CD4-positive, alpha-beta T cell treated with Interleukin-4 for 1 hour (primary cell): ENCODE measurements around the gene COL4A1.

ENCODE experiments used
- DNase-seq, 2 donors: peaks; one replicate each; pipeline ENCODE4 v3.0.0-alpha.2; 2020 to 2022

COL4A1 gene

DNA sequence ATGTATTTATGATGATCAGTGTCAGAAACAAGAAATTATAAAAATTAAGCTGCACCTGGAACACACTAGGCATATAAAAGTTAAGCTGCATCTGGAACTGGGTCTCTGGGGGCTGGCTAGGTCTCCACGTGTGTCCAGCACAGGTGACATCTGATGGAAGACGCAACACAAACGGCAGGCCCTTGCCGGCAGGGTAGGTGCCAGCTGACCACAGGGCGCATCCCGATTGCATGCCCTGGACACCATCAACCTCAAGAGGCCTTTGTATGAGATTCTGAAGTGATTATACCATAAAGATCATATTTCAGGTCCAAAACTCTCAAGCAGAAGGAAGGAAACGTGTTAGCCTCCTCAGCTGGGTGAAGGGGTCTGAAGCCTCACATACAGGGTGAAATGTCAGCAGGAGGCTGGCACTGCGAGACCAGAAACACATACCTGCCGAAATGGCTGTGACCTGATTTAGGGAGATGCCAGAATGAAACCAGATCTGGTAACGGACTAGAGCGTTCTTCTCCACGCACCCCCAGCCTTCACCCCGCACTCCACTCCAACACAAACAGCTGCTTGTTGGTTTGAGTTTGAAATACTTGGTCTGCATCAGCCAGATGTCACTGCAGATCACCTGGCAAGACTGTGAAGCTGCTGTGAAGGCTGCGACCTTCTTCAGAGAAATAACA is 37.3 kb downstream of the COL4A1 start:
- DNase-seq: no peak

DNA sequence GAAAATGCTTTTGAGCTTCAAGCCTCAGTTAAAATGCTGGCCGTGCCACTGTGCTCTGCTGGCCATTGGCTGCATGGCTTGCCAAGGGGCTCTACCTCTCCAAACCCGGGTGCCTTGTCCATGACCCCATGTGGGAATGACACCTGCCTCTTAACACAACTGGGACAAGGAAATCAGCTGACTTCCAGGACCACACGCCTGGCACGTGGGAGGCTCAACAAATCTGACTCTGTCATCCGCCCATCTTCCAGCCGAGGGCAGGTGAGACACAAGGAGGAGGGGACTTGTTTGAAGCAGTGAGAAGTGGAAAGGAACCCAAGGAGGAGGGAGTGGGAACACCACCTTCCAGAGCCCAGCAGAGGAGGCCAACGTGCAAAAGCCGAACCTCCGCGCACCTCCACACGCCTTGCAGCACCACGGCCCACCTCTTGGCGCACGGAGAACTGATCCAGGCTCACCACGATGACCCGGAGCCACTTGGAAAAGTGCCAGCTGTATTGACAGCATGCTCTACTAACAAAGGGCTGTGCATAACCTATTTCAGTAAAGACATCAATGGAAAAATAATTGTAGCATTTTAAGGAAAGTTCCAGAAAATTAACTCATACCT is 38.3 kb downstream of the COL4A1 start:
- no peak for DNase-seq

DNA sequence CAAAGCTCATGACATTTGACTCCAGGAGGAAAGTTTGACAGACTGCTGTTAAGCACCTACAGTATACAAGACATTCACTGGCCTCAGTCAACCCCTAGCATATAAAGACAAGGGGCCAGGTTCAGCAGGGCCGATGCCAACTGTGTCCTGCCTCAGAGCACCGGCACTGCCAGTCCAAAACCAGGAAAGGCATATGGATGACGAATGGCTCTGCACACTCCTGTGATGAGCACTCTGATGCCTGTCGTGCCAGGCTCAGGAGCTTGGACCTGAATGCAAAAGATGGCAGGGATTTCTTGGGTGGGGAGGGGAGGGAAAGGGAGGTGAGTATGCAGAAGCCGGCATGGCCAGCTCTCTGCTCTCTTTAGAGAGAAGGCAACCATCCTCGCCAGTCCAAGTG is 38.9 kb downstream of the COL4A1 start:
- DNase-seq: no peak

DNA sequence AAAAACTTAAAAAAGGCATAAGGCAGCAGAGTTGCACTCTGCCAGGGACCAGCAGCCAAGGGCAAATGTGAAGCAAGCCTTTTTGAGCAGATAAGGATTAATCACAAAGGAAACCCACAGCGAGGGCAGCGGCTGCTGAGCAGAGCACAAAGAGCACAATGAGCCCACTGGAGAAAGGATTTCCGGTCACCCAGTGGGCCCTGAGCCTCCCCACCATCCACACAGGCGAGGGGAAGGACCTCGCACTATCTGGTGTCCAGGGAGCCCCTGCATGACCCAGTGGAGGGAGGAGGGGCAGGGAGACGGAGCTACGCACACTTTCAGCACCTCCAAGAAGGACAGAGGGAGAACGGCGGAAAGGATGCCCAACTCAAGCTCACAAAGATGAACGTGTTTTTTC is 40.0 kb downstream of the COL4A1 start:
- DNase-seq: no peak

DNA sequence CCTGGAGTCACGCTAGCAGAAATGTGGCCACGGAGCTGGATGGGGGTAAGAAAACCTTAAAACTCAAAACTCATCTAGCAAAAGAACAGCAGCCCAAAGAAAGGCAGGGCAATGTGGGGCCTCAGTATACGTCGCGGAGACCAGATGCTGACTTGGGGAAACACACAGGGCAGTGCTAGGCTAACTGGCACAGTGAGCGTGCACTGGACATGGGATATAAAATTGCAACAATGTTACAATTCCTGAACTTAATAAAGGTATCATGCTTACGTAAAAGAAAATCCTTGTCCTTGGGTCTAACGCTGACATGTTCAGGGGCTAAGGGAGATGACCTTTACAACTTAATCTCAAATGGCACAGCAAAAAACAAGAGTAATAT is 40.5 kb downstream of the COL4A1 start:
- no peak for DNase-seq

DNA sequence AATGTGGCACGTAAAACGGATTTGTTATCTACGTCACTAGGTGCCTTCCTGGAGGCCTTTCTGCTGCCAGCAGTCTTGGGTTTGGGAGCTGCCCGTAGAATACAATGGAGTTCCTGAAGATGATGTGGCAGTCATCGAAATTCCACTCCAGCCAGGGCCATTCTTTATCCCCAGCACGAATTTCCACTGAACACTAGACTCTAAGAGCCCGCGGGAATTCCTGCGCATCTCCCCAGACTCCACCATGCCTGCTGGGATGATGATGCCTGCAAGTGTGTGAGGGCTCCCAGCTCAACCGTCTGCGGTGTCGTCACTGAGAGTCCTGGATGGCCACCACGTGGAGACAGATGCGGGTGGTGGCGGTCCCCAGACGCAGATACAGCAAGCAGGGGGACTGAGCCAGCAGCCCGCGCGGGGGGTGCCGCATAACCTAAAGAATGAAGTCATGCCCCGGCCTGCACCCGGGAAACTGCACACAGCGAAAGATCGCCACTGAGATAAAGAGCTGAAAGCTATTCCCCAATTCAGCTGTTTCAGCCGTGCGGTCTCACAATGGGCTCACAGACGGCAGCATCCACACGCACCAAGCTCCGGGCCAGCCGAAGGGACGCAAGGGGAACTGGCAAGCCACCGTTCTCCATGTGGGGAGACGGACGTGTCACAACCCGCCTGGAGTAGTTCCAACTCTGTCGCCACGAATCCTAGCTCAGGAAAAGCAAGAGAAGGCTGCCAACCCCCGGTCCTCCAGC is 41.1 kb downstream of the COL4A1 start:
- DNase-seq: no peak

DNA sequence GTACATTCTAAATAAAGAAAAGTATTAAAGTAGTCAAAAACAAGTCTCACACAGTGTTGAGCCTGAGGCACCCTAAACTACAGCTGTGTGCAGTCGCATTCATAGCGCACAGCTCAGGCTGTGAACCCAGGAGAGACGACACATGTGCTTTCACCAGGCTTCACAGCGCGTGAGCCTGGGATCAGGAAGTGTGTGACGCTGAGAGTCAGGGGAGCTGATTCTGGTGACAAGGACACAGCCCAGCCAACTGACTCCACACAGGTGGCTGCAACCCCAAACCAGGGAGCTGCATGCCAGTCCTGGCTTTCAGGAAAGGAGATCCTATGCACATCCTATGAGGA is 41.6 kb downstream of the COL4A1 start:
- no peak for DNase-seq

DNA sequence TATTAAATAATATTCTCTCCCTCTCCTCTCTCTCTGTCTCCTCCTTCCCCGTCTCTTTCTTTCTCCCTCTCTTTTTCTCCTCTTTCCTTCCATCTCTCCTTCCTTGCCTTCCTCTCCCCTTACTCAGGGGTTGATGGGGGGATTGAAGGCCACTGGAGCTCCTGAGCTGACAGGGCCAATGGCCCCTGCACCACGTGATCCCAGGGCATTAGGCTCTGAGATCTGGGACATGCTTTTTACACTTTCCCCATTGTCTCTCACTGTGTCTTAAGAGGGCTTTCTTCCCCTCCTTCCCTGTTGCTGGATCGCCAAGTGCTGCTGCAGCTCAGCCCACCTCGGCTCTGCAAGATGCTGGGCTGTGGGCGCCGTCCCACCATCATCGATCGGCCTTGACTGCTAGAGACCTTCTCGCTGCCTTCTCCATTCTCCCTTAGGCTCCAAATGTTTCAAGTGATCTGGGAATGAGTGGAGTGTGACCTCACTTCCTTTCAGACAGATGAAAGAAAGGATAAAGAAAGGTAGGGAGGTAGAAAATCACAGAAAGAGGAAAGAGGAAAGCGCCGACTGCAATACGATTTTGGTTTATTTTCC is 42.2 kb downstream of the COL4A1 start:
- DNase-seq: no peak

DNA sequence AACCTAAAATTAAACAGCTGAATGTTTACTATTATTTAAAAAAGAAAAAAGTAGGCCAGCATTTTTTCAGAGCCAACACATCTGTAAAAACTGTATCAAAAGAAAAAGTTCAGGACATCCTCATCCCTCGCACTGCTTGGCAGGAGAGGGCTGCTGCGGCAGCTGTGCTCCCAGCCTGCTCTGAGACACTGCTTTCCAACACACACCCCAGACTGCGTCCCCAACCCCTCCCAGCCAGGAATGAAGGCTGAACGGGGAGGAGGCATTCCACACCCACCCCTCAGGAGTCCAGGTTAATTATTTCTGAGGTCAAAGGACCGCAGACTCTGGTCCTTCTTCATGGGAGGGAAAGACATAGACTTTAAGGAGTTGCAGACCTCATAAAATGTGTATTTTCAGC is 43.1 kb downstream of the COL4A1 start:
- no peak for DNase-seq

DNA sequence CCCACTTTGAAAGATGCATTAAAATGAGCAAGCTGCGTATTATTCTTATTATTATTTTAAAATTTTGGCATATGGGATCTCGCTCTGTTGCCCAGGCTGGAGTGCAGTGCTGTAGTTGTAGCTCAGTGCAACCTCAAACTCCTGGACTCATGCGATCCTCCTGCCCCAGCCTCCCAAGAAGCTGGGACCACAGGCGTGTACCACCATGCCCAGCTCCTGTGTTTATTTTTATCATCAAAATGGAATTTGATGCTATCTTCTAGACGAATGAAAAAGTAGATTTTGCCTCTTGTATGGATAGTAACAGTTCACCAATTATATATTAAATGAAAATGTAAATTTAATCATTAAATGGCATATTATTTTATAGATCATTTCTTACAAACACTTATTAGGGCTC is 43.6 kb downstream of the COL4A1 start:
- no peak for DNase-seq

DNA sequence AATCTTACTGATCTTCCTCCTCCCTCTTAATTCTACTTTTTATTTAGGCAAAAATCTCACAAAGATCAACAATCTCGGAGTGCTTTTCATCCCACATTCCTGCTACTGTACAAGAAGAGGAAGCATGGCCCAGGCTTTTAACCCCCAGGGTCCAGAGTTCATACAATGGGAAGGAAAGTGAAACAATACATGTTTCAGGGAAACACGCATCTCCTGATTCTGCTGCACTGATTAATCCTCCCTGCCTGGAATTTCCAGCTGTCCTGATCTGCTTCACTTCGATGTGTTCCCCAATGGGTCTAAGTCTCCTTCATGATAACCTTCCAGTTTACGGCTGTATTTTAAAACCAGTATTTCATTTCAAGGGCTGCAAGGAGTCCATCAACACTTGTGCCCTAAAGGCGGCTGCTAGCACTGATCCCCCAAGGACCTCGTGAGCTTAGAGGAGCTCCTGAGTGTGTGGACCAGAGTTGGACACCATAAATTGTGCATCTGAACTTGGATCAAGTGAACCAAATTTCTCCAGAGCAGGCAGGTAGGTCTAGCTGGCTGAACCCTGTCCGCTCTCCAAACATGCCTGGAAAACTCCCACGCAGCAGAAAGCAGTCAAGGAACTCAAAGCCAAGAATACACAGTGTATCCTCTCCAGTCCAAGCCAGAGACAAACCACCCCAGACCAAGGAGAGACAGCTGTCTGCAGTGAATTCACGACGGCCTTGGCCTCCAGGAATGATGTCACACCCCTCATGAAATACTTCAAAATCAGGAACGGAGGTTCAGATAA is 44.3 kb downstream of the COL4A1 start:
- DNase-seq: no peak

DNA sequence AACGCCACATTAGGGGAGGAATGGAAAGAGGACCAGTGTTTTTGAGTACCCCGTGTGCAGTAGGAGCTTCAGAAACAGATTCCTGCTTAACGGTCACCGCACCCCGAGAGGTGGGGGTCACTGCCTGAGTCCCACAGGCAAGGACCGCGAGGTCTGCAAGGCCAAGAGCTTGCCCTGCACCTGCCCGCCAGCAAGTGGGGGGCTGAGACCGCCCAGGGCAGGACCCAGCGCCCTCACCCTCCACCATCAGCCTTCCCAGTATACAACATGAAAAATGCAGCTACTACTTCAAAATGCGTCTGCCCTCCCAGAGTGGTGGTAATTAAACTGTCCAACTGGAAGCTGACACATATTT is 44.9 kb downstream of the COL4A1 start:
- no peak for DNase-seq

DNA sequence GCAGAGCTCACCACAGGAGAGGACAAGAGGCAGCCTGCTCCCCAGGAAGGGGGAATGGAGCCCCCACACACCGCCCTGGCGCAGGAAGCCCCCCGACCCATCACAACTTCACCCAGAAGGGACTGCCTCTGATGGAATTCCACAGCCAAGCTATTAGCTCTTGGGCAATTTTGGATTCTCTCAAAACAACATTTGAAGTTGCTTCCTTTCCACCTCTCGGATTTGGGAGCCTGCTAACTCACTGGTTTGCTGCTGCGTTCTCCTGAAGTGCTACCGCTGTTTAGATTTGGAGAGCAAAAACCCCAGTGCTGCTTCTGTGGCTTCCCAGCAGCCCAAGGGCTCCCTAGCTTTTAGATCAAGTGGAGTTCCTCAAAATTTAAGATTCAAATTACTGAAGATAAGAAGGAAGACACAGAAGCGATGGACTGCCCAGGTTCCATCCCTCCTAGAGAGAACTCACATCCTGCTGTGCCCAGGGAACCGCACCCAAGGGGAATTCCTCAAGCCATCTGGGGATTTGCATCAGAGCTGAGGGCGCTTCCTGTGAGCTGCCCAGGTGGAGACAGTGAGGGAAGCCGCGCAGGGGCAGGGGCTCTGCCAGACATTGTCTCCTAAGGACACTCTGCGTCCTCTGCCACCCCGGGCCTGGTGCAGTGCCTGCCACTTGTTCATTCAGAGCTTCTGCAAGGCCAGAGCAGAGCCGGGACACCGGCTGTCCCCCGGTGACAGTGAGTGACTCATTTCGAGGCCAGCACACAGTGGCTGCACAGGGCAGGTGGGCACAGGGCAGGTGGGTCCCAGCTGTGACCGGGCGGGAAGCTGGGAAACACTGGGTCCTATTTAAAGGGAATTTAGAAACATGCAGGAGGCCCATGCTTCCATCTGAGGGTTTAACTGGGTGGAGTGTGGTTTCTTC is 45.5 kb downstream of the COL4A1 start:
- no peak for DNase-seq

DNA sequence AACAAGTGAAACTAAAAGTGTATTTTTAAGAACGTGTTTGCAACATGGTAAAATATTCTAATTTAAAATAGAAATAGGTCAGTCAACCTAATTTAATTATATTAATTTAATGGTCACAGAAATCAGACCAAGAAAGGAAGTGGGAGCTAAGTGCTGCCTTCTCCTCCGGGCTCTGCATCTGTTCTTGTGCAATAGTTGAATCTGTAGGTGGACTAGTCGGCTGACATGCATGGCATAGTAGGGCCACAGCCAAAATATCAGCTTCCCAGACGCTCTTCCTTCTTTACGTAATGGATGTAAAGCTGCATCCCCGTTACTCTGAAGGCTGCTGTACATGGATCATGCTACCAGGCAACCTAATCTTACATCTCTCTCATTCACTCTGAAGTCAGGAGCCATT is 47.3 kb downstream of the COL4A1 start:
- DNase-seq: no peak

DNA sequence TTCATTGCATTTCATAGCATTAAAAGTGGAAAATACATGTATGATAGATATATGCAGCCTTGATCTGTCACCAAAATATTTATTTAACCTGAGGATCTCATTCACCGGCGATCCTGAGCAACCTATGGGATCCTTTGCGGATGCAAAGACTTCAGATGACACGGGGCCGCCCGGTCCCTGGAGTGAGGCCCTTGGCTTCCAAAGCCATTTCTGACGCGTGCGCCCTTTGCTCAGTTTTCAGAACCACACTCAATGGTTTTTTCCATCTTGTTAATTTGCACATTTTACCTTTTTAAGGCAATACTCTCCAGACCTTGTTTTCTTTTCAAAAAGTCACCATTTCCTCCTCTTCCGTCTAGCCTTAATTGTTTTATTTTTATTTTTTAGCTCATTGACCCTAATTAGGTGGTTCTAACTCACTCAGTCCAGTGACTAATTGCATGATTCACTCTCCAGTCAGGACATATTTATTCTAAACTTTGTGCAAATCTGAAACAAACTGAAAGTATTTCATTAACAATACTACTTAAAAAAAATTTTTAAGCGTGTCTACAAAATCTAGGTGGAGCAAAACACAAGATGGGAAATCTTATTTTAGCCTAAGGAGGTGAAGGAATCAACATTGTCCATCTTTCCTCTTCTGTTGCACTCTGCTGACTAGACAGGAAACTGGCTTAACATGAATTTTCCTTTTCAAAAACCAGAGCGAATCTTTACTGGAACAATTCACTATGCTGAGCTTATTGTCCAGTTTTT is 47.9 kb downstream of the COL4A1 start:
- no peak for DNase-seq

DNA sequence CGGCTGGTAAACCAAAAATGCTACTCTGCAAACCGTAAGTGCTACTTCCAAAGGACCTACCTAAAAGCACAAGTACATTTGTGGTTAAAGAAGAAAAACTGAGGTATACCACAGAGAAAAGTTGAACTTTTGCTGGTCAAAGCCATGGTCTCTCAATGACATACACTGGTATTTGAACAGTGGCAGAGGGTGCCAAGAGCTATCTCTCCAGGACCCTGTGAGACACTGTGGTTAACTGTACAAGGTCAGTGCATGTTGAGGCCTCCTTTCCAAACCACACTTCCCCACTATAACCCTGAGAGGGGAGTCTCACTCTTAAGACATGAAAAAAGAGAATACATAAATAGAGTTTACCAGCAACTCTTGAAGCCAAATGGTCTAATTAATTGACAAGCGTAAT is 49.5 kb downstream of the COL4A1 start:
- DNase-seq: no peak

DNA sequence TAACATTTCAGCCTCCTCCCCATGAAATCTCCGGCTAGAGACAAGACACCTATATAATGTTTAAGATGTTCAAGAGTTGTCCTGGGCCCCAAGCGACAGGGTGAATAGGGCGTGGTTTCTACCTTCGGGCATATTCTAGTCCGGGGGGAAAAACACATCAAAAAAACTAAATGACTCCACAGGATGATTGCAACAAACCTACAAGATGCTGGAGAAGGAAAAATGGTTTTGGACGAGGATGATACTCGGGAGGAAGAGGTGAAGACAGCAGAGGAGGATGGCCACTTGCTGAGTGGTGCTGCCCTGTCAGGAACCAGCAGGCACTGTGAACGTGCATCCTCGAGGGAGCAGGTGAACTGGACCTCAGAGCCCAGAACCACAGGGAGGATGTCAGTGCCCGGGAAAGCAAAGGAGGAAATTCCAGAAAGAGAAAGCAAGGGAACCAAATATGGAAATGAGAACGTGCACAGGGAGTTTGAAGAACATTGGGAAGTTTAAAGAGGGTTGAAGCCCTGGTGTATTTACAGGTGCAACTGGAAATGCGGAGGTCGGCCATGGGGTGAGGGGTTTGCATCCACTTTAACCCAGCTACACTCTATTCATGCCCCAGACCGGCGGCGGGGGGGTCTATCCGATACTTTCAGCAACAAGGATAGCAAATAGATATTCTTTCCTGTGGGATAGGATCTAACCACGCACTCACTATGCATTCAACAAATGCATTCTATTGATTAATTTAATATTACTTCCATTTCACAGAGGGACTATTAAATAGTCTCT is 50.6 kb downstream of the COL4A1 start:
- DNase-seq: no peak

DNA sequence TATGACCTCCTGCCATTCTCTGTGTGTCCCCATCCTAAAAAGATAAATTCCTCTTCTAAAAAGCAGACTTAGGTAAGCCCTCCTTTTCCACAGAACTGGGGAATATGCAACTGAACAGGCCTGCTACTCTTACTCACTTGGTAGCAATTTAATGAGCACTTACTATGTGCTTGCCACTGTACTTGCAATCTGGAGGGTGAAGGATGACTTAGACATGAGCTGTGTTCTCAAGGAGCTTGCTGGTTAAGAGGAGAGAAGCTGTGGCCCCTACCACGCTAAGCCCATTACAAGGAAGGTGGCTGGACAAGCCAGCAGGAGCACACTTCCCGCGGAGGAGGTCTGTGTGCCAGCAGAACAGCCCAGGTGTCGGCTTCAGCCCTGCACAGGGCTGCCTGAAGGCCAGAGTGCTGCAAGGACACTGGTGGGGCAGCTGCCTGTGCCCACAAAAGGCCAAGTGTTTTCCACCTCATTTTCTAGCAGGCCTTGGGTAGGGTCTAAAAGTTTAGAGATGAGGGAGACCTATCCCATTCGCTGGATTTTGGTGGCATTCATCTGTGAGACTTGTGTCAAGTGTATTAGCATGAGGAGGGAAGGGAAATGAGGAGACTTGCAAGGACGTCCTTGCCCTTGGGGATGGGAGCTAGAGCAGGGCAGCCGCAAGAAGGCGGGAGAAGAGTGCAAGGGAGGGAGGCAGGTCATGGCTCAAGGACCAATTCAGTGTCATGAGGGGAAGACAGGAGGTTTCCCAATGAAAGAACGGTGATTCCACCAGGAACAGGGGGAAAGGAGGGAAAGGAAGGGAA is 52.0 kb downstream of the COL4A1 start:
- no peak for DNase-seq

DNA sequence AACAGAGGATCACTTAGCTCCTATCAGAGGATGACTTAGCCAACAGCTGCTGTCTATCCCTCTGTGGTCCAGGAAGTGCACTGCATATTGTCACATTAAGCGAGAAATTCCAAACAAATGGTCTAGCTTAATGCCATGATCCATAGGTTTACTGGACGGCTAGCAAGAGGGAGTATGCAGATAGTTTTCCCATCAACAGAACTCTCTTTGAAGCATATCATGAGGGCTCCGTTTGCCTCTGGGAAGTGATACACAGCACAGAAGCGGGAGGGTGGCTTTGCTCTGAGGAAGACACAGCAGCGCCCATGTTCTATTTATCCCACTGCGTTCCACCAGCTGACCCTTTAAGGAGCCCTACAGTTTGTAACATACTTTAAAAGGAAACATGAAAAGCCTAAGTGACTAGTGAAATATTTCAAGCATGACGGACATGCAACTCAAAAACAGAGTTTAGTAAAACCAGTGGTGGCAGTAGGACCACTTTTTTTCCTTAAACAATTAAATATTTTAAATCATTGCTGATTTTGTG is 52.7 kb downstream of the COL4A1 start:
- no peak for DNase-seq
